K562 (cell line): ENCODE measurements around the gene NLRP6. TPM values are rescaled to one million over a fixed set of nuclear protein-coding genes. Genes with fewer than 3 reads are reported as not detected.
A peak's percentile ranks its signal among the peaks of the same experiment; 100 is the strongest.

ENCODE experiments used
- BRD4 ChIP-seq: fragments of 200-600 bp; sonication (generic); IDR thresholded peaks from 2 replicates; pipeline ENCODE4 v1.6.1; 2017; ENCODE audit warnings: inconsistent platforms
- CREB1 ChIP-seq, 2 experiments: sonication (generic) in 1 of 2; formaldehyde crosslinking in 1 of 2; IDR thresholded peaks; 2 replicates each; pipeline versions ENCODE4 v1.6.1 to v1.8.0; 2012 to 2022; ENCODE audit warnings: inconsistent platforms in 1 of 2, mild to moderate bottlenecking in 1 of 2, missing genetic modification reagents in 1 of 2, moderate library complexity in 1 of 2
- KLF6 ChIP-seq: fragments of 250-450 bp; sonication (Bioruptor Pico); IDR thresholded peaks from 2 replicates; pipeline ENCODE4 v1.4.0; 2020; ENCODE audit warnings: mild to moderate bottlenecking, moderate library complexity, borderline replicate concordance
- NBN ChIP-seq: fragments of 450-650 bp; IDR thresholded peaks from 2 replicates; pipeline ENCODE4 v1.6.1; 2016; ENCODE audit warnings: low read depth, mild to moderate bottlenecking
- NRF1 ChIP-seq, 2 experiments: fragments of 450-650 bp; IDR thresholded peaks in 1 of 2; conservative IDR thresholded peaks in 1 of 2; 2 replicates each; pipeline ENCODE4 v1.6.1; 2014; ENCODE audit warnings: mild to moderate bottlenecking in 2 of 2
- PHF21A ChIP-seq: fragments of 450-650 bp; IDR thresholded peaks from 2 replicates; pipeline ENCODE4 v1.6.1; 2017; ENCODE audit warnings: low read depth, borderline replicate concordance
- SMAD3 ChIP-seq: fragments of 450-650 bp; formaldehyde crosslinking; conservative IDR thresholded peaks from 2 replicates; pipeline ENCODE4 v1.4.0; 2020; ENCODE audit warnings: mild to moderate bottlenecking
- TRIM24 ChIP-seq, 2 experiments: fragments of 450-650 bp; IDR thresholded peaks; 2 replicates each; pipeline ENCODE4 v1.6.1; 2016
- ZFX ChIP-seq: sonication (generic); formaldehyde crosslinking; IDR thresholded peaks from 2 replicates; pipeline ENCODE4 v1.8.0; 2022; ENCODE audit warnings: mild to moderate bottlenecking, missing genetic modification reagents, moderate library complexity
- ZNF444 ChIP-seq: fragments of 250-450 bp; sonication (Bioruptor Pico); IDR thresholded peaks from 2 replicates; pipeline ENCODE4 v1.4.0; 2020; ENCODE audit warnings: mild to moderate bottlenecking, moderate library complexity
- polyA plus RNA-seq, 8 experiments: library from polyadenylated mRNA; depleted of rRNA in 4 of 8; stranded (reverse) in 5 of 8; unstranded in 3 of 8; fragments of >200 nt; fragmentation: Nextera tagmentation in 2 of 8; fragmentation: Illumina TruSeq in 1 of 8; extraction: Ambion mirVana in 2 of 8; extraction: Trizol in 1 of 8; gene quantifications; 2 replicates each; pipeline versions ENCODE4 v1.2.1 to v1.2.3, GENCODE V29; 2011 to 2014; ENCODE audit warnings: inconsistent platforms in 1 of 8, missing spikeins in 1 of 8
- total RNA-seq, 7 experiments: library from RNA; depleted of rRNA in 6 of 7; stranded (reverse); fragments of >200 nt in 6 of 7; fragmentation: Illumina TruSeq in 2 of 7; extraction: Trizol in 2 of 7; gene quantifications; 2 replicates each; pipeline versions ENCODE4 v1.2.1 to v1.2.3, GENCODE V29; 2011 to 2021; ENCODE audit warnings: low replicate concordance in 1 of 7
- TF ChIP-seq, protein P1 (sequence below), 2 experiments: fragments of 450-650 bp; formaldehyde crosslinking in 1 of 2; IDR thresholded peaks; 2 replicates each; pipeline versions ENCODE4 v1.4.0 to v1.6.1; 2014 to 2020; ENCODE audit warnings: mild to moderate bottlenecking in 2 of 2, borderline replicate concordance in 1 of 2, low read depth in 1 of 2
- TF ChIP-seq, protein P2 (sequence below): fragments of 450-650 bp; conservative IDR thresholded peaks from 2 replicates; pipeline ENCODE4 v1.6.1; 2016; ENCODE audit warnings: missing genetic modification characterization, low read depth, mild to moderate bottlenecking, control low read depth, missing compliant biosample characterization
- TF ChIP-seq, protein P3 (sequence below): sonication (generic); IDR thresholded peaks from 2 replicates; pipeline ENCODE4 v1.6.1; 2016
- TF ChIP-seq, protein P4 (sequence below): fragments of 200-800 bp; sonication (Bioruptor generic); IDR thresholded peaks from 2 replicates; pipeline ENCODE4 v1.6.1; 2017; ENCODE audit warnings: missing genetic modification characterization, missing compliant biosample characterization

Gene NLRP6
- total and polyA plus RNA-seq, 9 of the 15 experiments (the other 6 are each of a cell fraction or from before 2014, with no cell fraction given): 0.03 to 0.18 (median 0.15) TPM; not detected in 5

DNA sequence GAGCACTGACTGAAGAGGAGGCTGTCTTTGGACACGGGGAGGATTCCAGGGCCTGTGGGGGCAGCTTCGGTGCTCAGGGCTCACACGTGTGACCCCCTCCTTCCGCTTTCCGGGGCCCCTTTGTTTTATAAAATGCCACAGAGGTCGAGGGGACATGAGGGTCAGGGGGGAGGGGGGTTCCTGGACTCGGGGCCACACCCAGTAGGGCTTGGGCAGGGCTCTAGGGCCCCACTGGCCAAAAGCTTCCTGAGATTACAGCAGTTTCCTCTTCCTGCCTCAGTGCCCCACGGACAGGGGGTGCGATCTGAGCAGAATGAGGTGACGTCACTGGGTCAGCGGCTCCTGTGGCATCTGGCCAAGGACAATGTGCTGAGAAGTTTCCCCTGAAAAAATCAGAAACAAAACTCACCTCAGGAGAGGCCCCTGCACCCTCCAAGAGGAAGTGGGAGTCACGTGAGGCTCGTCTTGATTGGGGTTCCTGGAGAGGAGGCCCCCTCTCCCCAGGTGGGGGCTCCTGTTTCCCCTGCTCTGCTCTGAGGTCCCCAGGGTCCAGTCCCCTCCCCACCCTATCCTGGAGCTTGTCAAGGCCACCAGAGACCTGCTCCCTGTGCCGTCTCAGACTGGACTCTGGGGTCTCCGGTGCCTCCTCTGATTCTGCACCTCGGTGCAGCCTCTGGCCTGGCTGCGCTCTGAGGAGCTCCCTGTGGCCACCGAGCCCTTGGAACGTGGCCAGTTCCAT is 48.8 kb downstream of the NLRP6 start (continued):
- TF ChIP-seq, protein P1, sequence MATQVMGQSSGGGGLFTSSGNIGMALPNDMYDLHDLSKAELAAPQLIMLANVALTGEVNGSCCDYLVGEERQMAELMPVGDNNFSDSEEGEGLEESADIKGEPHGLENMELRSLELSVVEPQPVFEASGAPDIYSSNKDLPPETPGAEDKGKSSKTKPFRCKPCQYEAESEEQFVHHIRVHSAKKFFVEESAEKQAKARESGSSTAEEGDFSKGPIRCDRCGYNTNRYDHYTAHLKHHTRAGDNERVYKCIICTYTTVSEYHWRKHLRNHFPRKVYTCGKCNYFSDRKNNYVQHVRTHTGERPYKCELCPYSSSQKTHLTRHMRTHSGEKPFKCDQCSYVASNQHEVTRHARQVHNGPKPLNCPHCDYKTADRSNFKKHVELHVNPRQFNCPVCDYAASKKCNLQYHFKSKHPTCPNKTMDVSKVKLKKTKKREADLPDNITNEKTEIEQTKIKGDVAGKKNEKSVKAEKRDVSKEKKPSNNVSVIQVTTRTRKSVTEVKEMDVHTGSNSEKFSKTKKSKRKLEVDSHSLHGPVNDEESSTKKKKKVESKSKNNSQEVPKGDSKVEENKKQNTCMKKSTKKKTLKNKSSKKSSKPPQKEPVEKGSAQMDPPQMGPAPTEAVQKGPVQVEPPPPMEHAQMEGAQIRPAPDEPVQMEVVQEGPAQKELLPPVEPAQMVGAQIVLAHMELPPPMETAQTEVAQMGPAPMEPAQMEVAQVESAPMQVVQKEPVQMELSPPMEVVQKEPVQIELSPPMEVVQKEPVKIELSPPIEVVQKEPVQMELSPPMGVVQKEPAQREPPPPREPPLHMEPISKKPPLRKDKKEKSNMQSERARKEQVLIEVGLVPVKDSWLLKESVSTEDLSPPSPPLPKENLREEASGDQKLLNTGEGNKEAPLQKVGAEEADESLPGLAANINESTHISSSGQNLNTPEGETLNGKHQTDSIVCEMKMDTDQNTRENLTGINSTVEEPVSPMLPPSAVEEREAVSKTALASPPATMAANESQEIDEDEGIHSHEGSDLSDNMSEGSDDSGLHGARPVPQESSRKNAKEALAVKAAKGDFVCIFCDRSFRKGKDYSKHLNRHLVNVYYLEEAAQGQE (IDR thresholded peaks at IDR 0.05; ENCODE audit: borderline replicate concordance): peak; percentile 61; the same call in 1 of the 2 replicates
- TF ChIP-seq, protein P1 (CRISPR knock-in tag; IDR thresholded peaks at IDR 0.05; ENCODE audit: low read depth): 0 out of 2 replicates have a peak, but pooled peaks have one; percentile 24
- TF ChIP-seq BRD4 (peak; percentile 36; the same call in 1 of the 2 replicates), ZFX (CRISPR knock-in tag) (peak; percentile 43), KLF6 (peak; percentile 7; the same call in 1 of the 2 replicates), PHF21A (peak; percentile 82; the same call in 1 of the 2 replicates), TRIM24 (IDR thresholded peaks at IDR 0.05) (no peak), CREB1 (IDR thresholded peaks at IDR 0.05) (peak; percentile 41; the same call in 1 of the 2 replicates), CREB1 (CRISPR knock-in tag; IDR thresholded peaks at IDR 0.05) (peak; percentile 56; the same call in 1 of the 2 replicates), ZNF444 (CRISPR knock-in tag) (0 out of 2 replicates have a peak, but pooled peaks have one; percentile 49), SMAD3 (CRISPR knock-in tag) (0 out of 2 replicates have a peak, but pooled peaks have one; percentile 11), NRF1 (conservative IDR thresholded peaks at IDR 0.05 in 1 of 2, IDR thresholded peaks at IDR 0.05 in 1 of 2) (peak in 1 of 2 experiments; percentile 33; a peak in 1 of 4 replicates), NBN (peak; percentile 14; the same call in 1 of the 2 replicates)
- TF ChIP-seq, protein P2, sequence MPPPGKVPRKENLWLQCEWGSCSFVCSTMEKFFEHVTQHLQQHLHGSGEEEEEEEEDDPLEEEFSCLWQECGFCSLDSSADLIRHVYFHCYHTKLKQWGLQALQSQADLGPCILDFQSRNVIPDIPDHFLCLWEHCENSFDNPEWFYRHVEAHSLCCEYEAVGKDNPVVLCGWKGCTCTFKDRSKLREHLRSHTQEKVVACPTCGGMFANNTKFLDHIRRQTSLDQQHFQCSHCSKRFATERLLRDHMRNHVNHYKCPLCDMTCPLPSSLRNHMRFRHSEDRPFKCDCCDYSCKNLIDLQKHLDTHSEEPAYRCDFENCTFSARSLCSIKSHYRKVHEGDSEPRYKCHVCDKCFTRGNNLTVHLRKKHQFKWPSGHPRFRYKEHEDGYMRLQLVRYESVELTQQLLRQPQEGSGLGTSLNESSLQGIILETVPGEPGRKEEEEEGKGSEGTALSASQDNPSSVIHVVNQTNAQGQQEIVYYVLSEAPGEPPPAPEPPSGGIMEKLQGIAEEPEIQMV: no peak
- TF ChIP-seq, protein P3, sequence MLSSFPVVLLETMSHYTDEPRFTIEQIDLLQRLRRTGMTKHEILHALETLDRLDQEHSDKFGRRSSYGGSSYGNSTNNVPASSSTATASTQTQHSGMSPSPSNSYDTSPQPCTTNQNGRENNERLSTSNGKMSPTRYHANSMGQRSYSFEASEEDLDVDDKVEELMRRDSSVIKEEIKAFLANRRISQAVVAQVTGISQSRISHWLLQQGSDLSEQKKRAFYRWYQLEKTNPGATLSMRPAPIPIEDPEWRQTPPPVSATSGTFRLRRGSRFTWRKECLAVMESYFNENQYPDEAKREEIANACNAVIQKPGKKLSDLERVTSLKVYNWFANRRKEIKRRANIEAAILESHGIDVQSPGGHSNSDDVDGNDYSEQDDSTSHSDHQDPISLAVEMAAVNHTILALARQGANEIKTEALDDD: 0 out of 2 replicates have a peak, but pooled peaks have one; percentile 18
- TF ChIP-seq, protein P4, sequence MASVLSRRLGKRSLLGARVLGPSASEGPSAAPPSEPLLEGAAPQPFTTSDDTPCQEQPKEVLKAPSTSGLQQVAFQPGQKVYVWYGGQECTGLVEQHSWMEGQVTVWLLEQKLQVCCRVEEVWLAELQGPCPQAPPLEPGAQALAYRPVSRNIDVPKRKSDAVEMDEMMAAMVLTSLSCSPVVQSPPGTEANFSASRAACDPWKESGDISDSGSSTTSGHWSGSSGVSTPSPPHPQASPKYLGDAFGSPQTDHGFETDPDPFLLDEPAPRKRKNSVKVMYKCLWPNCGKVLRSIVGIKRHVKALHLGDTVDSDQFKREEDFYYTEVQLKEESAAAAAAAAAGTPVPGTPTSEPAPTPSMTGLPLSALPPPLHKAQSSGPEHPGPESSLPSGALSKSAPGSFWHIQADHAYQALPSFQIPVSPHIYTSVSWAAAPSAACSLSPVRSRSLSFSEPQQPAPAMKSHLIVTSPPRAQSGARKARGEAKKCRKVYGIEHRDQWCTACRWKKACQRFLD (CRISPR knock-in tag): peak; percentile 74
